B cell (primary cell): ENCODE results near the gene EEPD1. TPM values are rescaled to one million over a fixed set of nuclear protein-coding genes. Genes with fewer than 3 reads are reported as not detected.

Experiments
- ATAC-seq: fragments of 200-7000 bp; cut with Tn5 transposase; one replicate; pipeline ENCODE4 v1.10.0; 2021; ENCODE audit warnings: low read depth, mild to moderate bottlenecking, moderate number of reproducible peaks, moderate library complexity
- CTCF ChIA-PET: fragments of 350-600 bp; sonication (Branson Sonifier 250); formaldehyde crosslinking; loops from one replicate; lab custom pipeline; 2021; ENCODE audit warnings: antibody characterized with exemption, inconsistent platforms; lab: Charles Lee
- POLR2A ChIA-PET: fragments of 350-600 bp; sonication (Branson Sonifier 250); formaldehyde crosslinking; loops from one replicate; lab custom pipeline; 2021; ENCODE audit warnings: antibody characterized with exemption; lab: Charles Lee
- DNase-seq: peaks from one replicate; pipeline ENCODE4 v3.0.0; 2013
- H2AFZ ChIP-seq: 2 replicates; pipeline ENCODE4 v1.6.1; 2012; ENCODE audit warnings: mild to moderate bottlenecking, low read depth, low read length; ENCODE audit not compliant: insufficient read depth, poor library complexity, severe bottlenecking
- H3K27ac ChIP-seq, 2 donors: 1 replicate in 1 of 2; 2 replicates in 1 of 2; pipeline ENCODE4 v1.5.1; 2012 to 2013; ENCODE audit warnings: low read length in 2 of 2, mild to moderate bottlenecking in 2 of 2, moderate library complexity in 1 of 2
- H3K27me3 ChIP-seq, 4 experiments: fragments of 200-600 bp in 1 of 4; sonication (generic) in 1 of 4; replicated peaks in 1 of 4; 1 replicate in 2 of 4; 2 replicates in 2 of 4; pipeline versions ENCODE4 v1.6.1 to v1.7.0; 2013 to 2016; ENCODE audit warnings: low read length in 3 of 4, mild to moderate bottlenecking in 2 of 4, mixed read lengths in 1 of 4, moderate library complexity in 1 of 4; ENCODE audit not compliant: insufficient read depth in 4 of 4, control insufficient read depth in 3 of 4; ENCODE audit errors: control extremely low read depth in 1 of 4
- H3K36me3 ChIP-seq, 2 experiments: replicated peaks in 1 of 2; 1 replicate in 1 of 2; 2 replicates in 1 of 2; pipeline versions ENCODE4 v1.6.1 to v1.7.1; 2013; ENCODE audit warnings: low read length in 1 of 2; ENCODE audit not compliant: insufficient read depth in 2 of 2, control insufficient read depth in 1 of 2; ENCODE audit errors: control extremely low read depth in 1 of 2, extremely low read depth in 1 of 2
- H3K4me1 ChIP-seq, 2 donors: fragments of 200-600 bp in 1 of 2; sonication (generic) in 1 of 2; 1 replicate in 1 of 2; 2 replicates in 1 of 2; pipeline versions ENCODE4 v1.5.1 to v1.6.1; 2013 to 2017; ENCODE audit warnings: low read length in 2 of 2; ENCODE audit not compliant: control insufficient read depth in 2 of 2, insufficient read depth in 2 of 2
- H3K4me2 ChIP-seq: replicated peaks from 2 replicates; pipeline ENCODE3; 2012; ENCODE audit warnings: mild to moderate bottlenecking, low read depth, low read length; ENCODE audit not compliant: poor library complexity, severe bottlenecking
- H3K4me3 ChIP-seq, 5 experiments: fragments of 200-600 bp in 1 of 5; sonication (generic) in 1 of 5; 1 replicate in 3 of 5; 2 replicates in 2 of 5; pipeline versions ENCODE4 v1.5.1 to v1.7.0; 2011 to 2016; ENCODE audit warnings: low read length in 4 of 5, mild to moderate bottlenecking in 4 of 5, low read depth in 2 of 5, control low read depth in 1 of 5, moderate library complexity in 1 of 5; ENCODE audit not compliant: insufficient read depth in 1 of 5; ENCODE audit errors: control extremely low read depth in 1 of 5, extremely low read depth in 1 of 5
- H3K79me2 ChIP-seq: fragments of 200-600 bp; sonication (generic); one replicate; pipeline ENCODE4 v1.6.0; 2016; ENCODE audit warnings: low read length; ENCODE audit not compliant: control insufficient read depth, insufficient read depth
- H3K9ac ChIP-seq: fragments of 200-600 bp; sonication (generic); 2 replicates; pipeline ENCODE4 v1.6.1; 2017; ENCODE audit warnings: mild to moderate bottlenecking, low read length, moderate library complexity
- H3K9me3 ChIP-seq, 3 donors: one replicate each; pipeline versions ENCODE4 v1.6.1 to v1.7.1; 2013; ENCODE audit warnings: low read length in 2 of 3; ENCODE audit not compliant: control insufficient read depth in 2 of 3, insufficient read depth in 1 of 3; ENCODE audit errors: control extremely low read depth in 1 of 3
- H4K20me1 ChIP-seq: 2 replicates; pipeline ENCODE4 v1.6.0; 2012; ENCODE audit warnings: mild to moderate bottlenecking, low read length; ENCODE audit not compliant: insufficient read depth, control insufficient read depth, poor library complexity, severe bottlenecking
- H3K27ac Mint-ChIP-seq: one replicate; pipeline ENCODE4 v1.8.0; 2021; ENCODE audit warnings: mixed read lengths
- H3K27me3 Mint-ChIP-seq: one replicate; pipeline ENCODE4 v1.8.0; 2021; ENCODE audit warnings: mixed read lengths
- H3K4me1 Mint-ChIP-seq: one replicate; pipeline ENCODE4 v1.8.0; 2021; ENCODE audit warnings: mixed read lengths
- H3K4me3 Mint-ChIP-seq: one replicate; pipeline ENCODE4 v1.8.0; 2021; ENCODE audit warnings: mixed read lengths
- H3K9me3 Mint-ChIP-seq: one replicate; pipeline ENCODE4 v1.8.0; 2022; ENCODE audit warnings: mixed read lengths; ENCODE audit not compliant: insufficient read depth
- CTCF ChIP-seq: fragments of 200-600 bp; IDR thresholded peaks from one replicate; pipeline ENCODE4 v1.8.0; 2022; ENCODE audit warnings: antibody characterized with exemption, mild to moderate bottlenecking
- EZH2 ChIP-seq: IDR thresholded peaks from 2 replicates; pipeline ENCODE4 v1.6.1; 2012; ENCODE audit warnings: borderline replicate concordance, low read depth, mild to moderate bottlenecking, moderate library complexity, low read length; ENCODE audit not compliant: insufficient read depth, poor library complexity, severe bottlenecking
- WGBS: methylation state at CpG from one replicate; pipeline ENCODE4 v1.1.5; 2013; ENCODE audit warnings: missing lambda C conversion rate; ENCODE audit not compliant: insufficient coverage; 5-methylcytosine and 5-hydroxymethylcytosine counted together
- intact Hi-C: fragments of 100-400 bp; cut with micrococcal nuclease; formaldehyde crosslinking; loops from one replicate; pipeline ENCODE4 v1.10.0; 2022
- polyA plus RNA-seq: library from polyadenylated mRNA; depleted of rRNA; stranded (reverse); fragments of >200 nt; gene quantifications from 2 replicates; pipeline ENCODE4 v1.2.3, GENCODE V29; 2012
- total RNA-seq, 2 donors: library from RNA; stranded (reverse); fragments of 120-200 nt in 1 of 2; gene quantifications; 1 replicate in 1 of 2; 2 replicates in 1 of 2; pipeline versions ENCODE4 v1.2.3 to v1.2.4, GENCODE V29; 2013 to 2022

EEPD1 gene
- total and polyA plus RNA-seq, 2 donors (not counting 1 experiment from before 2014, with no cell fraction given): 0.49 to 4.1 TPM

- no peaks in the 10 kb centered on the region for H3K9me3 Mint-ChIP-seq
- Histone ChIP-seq H3K4me2 (no peak overlapping the region), H3K9me3 (peaks cover 0 to 4% (median 0%) of the 10 kb centered on the region in 3 donors), H3K4me1 (peaks cover 13 to 20% of the 10 kb centered on the region in 2 donors), H2AFZ (no peak overlapping the region), H3K4me3 (no peak overlapping the region), H3K36me3 (no peaks in the 10 kb centered on the region), H3K79me2 (no peaks in the 10 kb centered on the region), H3K9ac (no peak overlapping the region), H3K27me3 (no peaks in the 10 kb centered on the region), H3K27ac (no peak overlapping the region), H4K20me1 (no peaks in the 10 kb centered on the region)
- H3K27ac Mint-ChIP-seq: no peak overlapping the region
- CTCF ChIA-PET: no interaction called here
- H3K4me1 Mint-ChIP-seq: peaks cover 21% of the 10 kb centered on the region
- intact Hi-C loops: no loop called here
- TF ChIP-seq CTCF (no peak), EZH2 (no peak)
- H3K4me3 Mint-ChIP-seq: no peak overlapping the region
- H3K27me3 Mint-ChIP-seq: no peaks in the 10 kb centered on the region
- no peak for DNase-seq
- ATAC-seq: no peak
- POLR2A ChIA-PET: no interaction called here
- 92% methylated on average over 2 of the region's 3 CpGs for WGBS
Measured at GRCh38 chr7:36266683-36267082, 113.6 kb downstream of the EEPD1 start.

GRCh38 chr7:36272211-36272566 lies 119.1 kb downstream of the EEPD1 start:
- WGBS: 100% methylated on average over 1 of the region's 2 CpGs
- Histone ChIP-seq H3K4me1 (no peaks in the 10 kb centered on the region), H4K20me1 (no peaks in the 10 kb centered on the region), H3K4me2 (no peak overlapping the region), H2AFZ (no peak overlapping the region), H3K27ac (no peak overlapping the region), H3K36me3 (no peaks in the 10 kb centered on the region), H3K9ac (no peak overlapping the region), H3K79me2 (no peaks in the 10 kb centered on the region), H3K9me3 (peaks cover 0 to 3% (median 0%) of the 10 kb centered on the region in 3 donors), H3K4me3 (no peak overlapping the region), H3K27me3 (no peaks in the 10 kb centered on the region)
- DNase-seq (no peak), ATAC-seq (no peak)
- ChIA-PET POLR2A (no interaction called here), CTCF (no interaction called here)
- intact Hi-C loops: no loop called here
- Mint-ChIP-seq H3K4me1 (no peaks in the 10 kb centered on the region), H3K4me3 (no peak overlapping the region), H3K27me3 (no peaks in the 10 kb centered on the region), H3K27ac (no peak overlapping the region), H3K9me3 (no peaks in the 10 kb centered on the region)
- TF ChIP-seq CTCF: no peak
- no peak for TF ChIP-seq EZH2
